Panc1 (cell line): ENCODE measurements around the gene SPNS3. TPM values are rescaled to one million over a fixed set of nuclear protein-coding genes. Genes with fewer than 3 reads are reported as not detected.

ENCODE experiments used
- ATAC-seq: fragments of 200-7000 bp; cut with Tn5 transposase; 2 replicates; pipeline ENCODE4 v1.9.1; 2020; ENCODE audit warnings: mild to moderate bottlenecking, moderate library complexity
- BruUV-seq: library from RNA; stranded (reverse); fragments of 400-500 nt; replicated peaks from 2 replicates; lab custom pipeline; 2021; lab: Mats Ljungman, UMichigan
- CTCF ChIA-PET: fragments of 300-600 bp; sonication (Branson Sonifier 250); formaldehyde crosslinking; loops from one replicate; lab custom pipeline; 2022; ENCODE audit warnings: antibody characterized with exemption; lab: Charles Lee
- POLR2A ChIA-PET: fragments of 300-600 bp; sonication (Branson Sonifier 250); formaldehyde crosslinking; loops from one replicate; lab custom pipeline; 2022; ENCODE audit warnings: antibody characterized with exemption; lab: Charles Lee
- DNase-seq: peaks from one replicate; pipeline ENCODE4 v3.0.0-alpha.2; 2010; ENCODE audit warnings: low read depth, low spot score
- H3K27ac ChIP-seq: 2 replicates; pipeline ENCODE4 v1.5.1; 2011; ENCODE audit warnings: mild to moderate bottlenecking, low read length, inconsistent platforms
- H3K27me3 ChIP-seq: fragments of 200-500 bp; sonication (Bioruptor generic); 2 replicates; pipeline ENCODE4 v1.6.0; 2014; ENCODE audit warnings: low read length, inconsistent platforms; ENCODE audit not compliant: control insufficient read depth, insufficient read depth
- H3K36me3 ChIP-seq: fragments of 200-500 bp; sonication (Bioruptor generic); 2 replicates; pipeline ENCODE4 v1.5.1; 2014; ENCODE audit warnings: inconsistent platforms, mild to moderate bottlenecking, low read length, moderate library complexity; ENCODE audit not compliant: control insufficient read depth, insufficient read depth
- H3K4me1 ChIP-seq: 2 replicates; pipeline ENCODE4 v1.5.1; 2011; ENCODE audit warnings: inconsistent platforms, mild to moderate bottlenecking, low read length, moderate library complexity; ENCODE audit not compliant: control insufficient read depth, insufficient read depth
- H3K4me3 ChIP-seq, 2 experiments: 2 replicates each; pipeline ENCODE4 v1.5.1; 2011 to 2012; ENCODE audit warnings: low read depth in 2 of 2, low read length in 2 of 2, mild to moderate bottlenecking in 2 of 2, inconsistent platforms in 1 of 2, moderate library complexity in 1 of 2
- H3K9me3 ChIP-seq: fragments of 200-500 bp; sonication (Bioruptor generic); 2 replicates; pipeline ENCODE4 v1.5.1; 2014; ENCODE audit warnings: low read depth, mild to moderate bottlenecking, inconsistent platforms, low read length, moderate library complexity; ENCODE audit not compliant: control insufficient read depth, insufficient read depth
- CTCF ChIP-seq: fragments of 450-650 bp; IDR thresholded peaks from 2 replicates; pipeline ENCODE4 v1.5.1; 2017; ENCODE audit warnings: mild to moderate bottlenecking
- POLR2AphosphoS5 ChIP-seq: IDR thresholded peaks from 2 replicates; pipeline ENCODE4 v1.6.1; 2012; ENCODE audit warnings: mild to moderate bottlenecking, low read depth, low read length, moderate library complexity
- REST ChIP-seq, 2 experiments: IDR thresholded peaks; 2 replicates each; pipeline ENCODE4 v1.6.1; 2011 to 2012; ENCODE audit warnings: low read depth in 2 of 2, control low read depth in 1 of 2, low read length in 1 of 2, mild to moderate bottlenecking in 1 of 2, moderate library complexity in 1 of 2; ENCODE audit not compliant: insufficient read depth in 1 of 2
- SIN3A ChIP-seq: IDR thresholded peaks from 2 replicates; pipeline ENCODE4 v1.6.1; 2012; ENCODE audit warnings: low read depth, mild to moderate bottlenecking, low read length, moderate library complexity, borderline replicate concordance; ENCODE audit not compliant: insufficient read depth
- TCF7L2 ChIP-seq: IDR thresholded peaks from 2 replicates; pipeline ENCODE4 v1.6.1; 2011; ENCODE audit warnings: mild to moderate bottlenecking, low read depth, low read length, inconsistent platforms
- in situ Hi-C: cut with HindIII; loops from 2 replicates; pipeline ENCODE4 v1.10.0; 2016; ENCODE audit warnings: low sequenced_read_pairs, low pct_unique_long_range_greater_than_20kb
- intact Hi-C: fragments of 100-400 bp; cut with micrococcal nuclease; formaldehyde crosslinking; loops from one replicate; pipeline ENCODE4 v1.10.0; 2022; ENCODE audit not compliant: unreplicated experiment
- total RNA-seq: library from RNA; stranded (reverse); gene quantifications from one replicate; pipeline ENCODE4 v1.2.1, GENCODE V29; 2021; ENCODE audit not compliant: unreplicated experiment

The SPNS3 gene
- total RNA-seq, 1 experiment from 2014 or later: 0.10 TPM

GRCh38 chr17:4532860-4533522 lies 99.3 kb downstream of the SPNS3 start:
- H3K9me3 ChIP-seq: no peaks in the 10 kb centered on the region
- in situ Hi-C loops (no loop called here), intact Hi-C loops (no loop called here)
- ChIA-PET CTCF (no interaction called here), POLR2A (no interaction called here)
- no peak overlapping the region for H3K27ac ChIP-seq
- H3K4me1 ChIP-seq: peaks cover 29% of the 10 kb centered on the region
- no peaks in the 10 kb centered on the region for H3K36me3 ChIP-seq
- no peak for TF ChIP-seq TCF7L2
- no peak for TF ChIP-seq SIN3A
- TF ChIP-seq CTCF: no peak
- no peak for TF ChIP-seq POLR2AphosphoS5
- no TSS peak for BruUV-seq
- H3K4me3 ChIP-seq: no peak overlapping the region
- no peak for DNase-seq
- no peaks in the 10 kb centered on the region for H3K27me3 ChIP-seq
- ATAC-seq: no peak

- H3K36me3 ChIP-seq: no peaks in the 10 kb centered on the region
- no peaks in the 10 kb centered on the region for H3K9me3 ChIP-seq
- DNase-seq (no peak), ATAC-seq (peak; percentile 23)
- peaks cover 29% of the 10 kb centered on the region for H3K4me1 ChIP-seq
- ChIA-PET POLR2A (no interaction called here), CTCF (no interaction called here)
- no peak overlapping the region for H3K4me3 ChIP-seq
- no peaks in the 10 kb centered on the region for H3K27me3 ChIP-seq
- in situ Hi-C loops (no loop called here), intact Hi-C loops (no loop called here)
- no peak for TF ChIP-seq CTCF
- TF ChIP-seq REST (IDR thresholded peaks at IDR 0.05; ENCODE audit: insufficient read depth in 1 of 2, low read depth in 2 of 2, low read length in 1 of 2): no peak
- no peak for TF ChIP-seq TCF7L2
- TF ChIP-seq SIN3A: no peak
- TF ChIP-seq POLR2AphosphoS5: no peak
- no TSS peak for BruUV-seq
- H3K27ac ChIP-seq: 0 out of 2 replicates have a peak overlapping the region, but pooled peaks have one; percentile 12
These were observed 100.1 kb downstream of the SPNS3 start for GRCh38 chr17:4533523-4534504.
